ENCODE data around the gene POFUT2.

POFUT2 gene, protein sequence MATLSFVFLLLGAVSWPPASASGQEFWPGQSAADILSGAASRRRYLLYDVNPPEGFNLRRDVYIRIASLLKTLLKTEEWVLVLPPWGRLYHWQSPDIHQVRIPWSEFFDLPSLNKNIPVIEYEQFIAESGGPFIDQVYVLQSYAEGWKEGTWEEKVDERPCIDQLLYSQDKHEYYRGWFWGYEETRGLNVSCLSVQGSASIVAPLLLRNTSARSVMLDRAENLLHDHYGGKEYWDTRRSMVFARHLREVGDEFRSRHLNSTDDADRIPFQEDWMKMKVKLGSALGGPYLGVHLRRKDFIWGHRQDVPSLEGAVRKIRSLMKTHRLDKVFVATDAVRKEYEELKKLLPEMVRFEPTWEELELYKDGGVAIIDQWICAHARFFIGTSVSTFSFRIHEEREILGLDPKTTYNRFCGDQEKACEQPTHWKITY

DNA sequence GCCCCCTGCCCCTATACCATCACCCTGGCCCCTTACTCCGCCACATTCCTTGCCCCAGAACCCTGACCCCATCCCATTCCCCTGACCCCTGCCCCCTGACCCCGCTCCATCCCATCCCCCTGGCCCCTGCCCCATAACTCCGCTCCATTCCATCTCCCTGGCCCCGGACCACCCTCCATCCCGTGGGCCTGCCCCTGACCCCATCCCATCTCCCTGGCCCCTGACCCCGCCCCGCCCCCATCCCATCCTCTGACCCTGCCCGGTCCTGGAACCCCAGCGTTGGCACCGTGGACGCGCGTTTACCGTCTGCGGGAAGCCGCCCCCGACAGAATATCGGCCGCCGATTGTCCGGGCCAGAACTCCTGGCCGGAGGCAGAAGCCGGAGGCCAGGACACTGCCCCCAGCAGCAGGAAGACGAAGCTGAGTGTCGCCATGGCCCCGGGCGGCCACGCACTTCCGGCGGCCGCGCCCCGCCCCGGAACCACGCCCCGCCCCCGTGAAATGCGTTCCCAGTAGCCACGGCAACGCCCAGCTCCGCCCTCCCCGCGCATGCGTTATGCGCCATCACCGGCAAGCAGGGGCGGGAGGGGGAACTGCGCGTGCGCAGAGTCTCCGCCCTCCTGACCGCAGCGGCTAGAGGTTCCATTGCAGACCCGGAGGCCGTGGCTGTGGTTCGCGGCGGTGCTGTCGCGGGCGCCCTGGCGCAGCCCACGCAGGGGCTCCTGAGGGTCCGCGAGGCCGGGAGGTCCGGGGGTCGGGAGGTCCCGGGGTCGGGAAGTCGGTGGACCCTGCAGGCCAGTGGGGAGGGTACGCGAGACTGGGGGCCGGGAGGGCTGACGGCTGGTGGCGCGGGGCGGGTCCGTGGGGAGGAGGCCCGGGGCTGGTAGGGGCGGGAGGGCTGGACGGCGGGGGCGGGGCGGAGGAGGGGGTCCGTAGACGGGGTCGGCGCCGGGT is at the start of gene POFUT2:
TSS of gene POFUT2 (minus strand) at position 458 of the 954 bp plus-strand sequence. CDS start at position 434, 24 bp downstream.
- peak; percentile 77 for TF ChIP-seq ZBTB7A (IDR thresholded peaks at IDR 0.05; ENCODE audit: low read depth)
- TF ChIP-seq CREB1 (IDR thresholded peaks at IDR 0.05; ENCODE audit: low read depth), result peak; percentile 65
- no peak for TF ChIP-seq TEAD4 (IDR thresholded peaks at IDR 0.05)
- peak; percentile 53; the same call in 1 of the 2 replicates for TF ChIP-seq TCF12 (IDR thresholded peaks at IDR 0.05; ENCODE audit: low read depth)
- TF ChIP-seq YY1 (IDR thresholded peaks at IDR 0.05; ENCODE audit: low read depth), result peak; percentile 85
- TF ChIP-seq EGR1 (IDR thresholded peaks at IDR 0.05), result peak; percentile 80
- TF ChIP-seq, protein P1, sequence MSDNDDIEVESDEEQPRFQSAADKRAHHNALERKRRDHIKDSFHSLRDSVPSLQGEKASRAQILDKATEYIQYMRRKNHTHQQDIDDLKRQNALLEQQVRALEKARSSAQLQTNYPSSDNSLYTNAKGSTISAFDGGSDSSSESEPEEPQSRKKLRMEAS (IDR thresholded peaks at IDR 0.05), result peak; percentile 57; the same call in 1 of the 2 replicates
- TF ChIP-seq CEBPB (IDR thresholded peaks at IDR 0.05), result no peak
- TF ChIP-seq TAF1 (IDR thresholded peaks at IDR 0.05; ENCODE audit: low read depth), result peak; percentile 86

DNA sequence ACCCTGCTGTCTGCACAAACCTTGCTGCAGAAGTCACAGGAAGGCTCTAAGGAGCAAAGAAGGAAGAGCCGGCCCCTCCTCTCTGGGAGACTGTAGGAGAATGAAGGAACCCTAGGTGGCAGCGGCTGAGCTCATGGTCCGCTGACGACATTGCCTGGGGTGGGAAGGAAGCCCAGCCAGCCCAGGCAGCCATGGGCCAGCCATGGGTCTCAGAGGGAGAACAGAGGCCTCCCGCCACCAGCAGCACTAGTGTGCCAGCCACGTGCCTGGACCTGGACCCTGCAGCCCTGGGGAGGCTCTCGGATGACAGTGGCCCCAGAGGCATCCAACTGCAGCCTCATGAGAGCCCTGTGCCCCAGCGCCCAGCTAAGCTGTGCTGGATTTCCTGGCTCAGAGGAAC is 49.2 kb upstream of the POFUT2 start:
- TF ChIP-seq CREB1 (IDR thresholded peaks at IDR 0.05; ENCODE audit: low read depth), result no peak
- TF ChIP-seq, protein P1 (IDR thresholded peaks at IDR 0.05), result peak; percentile 40

DNA sequence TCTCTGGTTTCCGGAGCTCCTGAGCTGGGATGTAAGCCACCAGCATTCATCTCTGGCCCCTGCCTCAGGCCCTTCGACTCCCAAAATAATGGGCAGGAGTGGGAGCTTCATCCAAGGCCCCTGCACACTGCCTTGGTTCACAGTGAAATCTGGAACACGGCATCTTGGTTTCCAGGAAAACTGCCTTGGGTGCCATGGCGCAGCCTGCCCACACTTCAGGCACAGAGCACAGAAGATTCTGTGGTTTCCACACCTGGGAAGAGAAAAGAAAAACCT is 48.8 kb upstream of the POFUT2 start:
- TF ChIP-seq EP300 (IDR thresholded peaks at IDR 0.05; ENCODE audit: borderline replicate concordance), result no peak
- TF ChIP-seq TAF1 (IDR thresholded peaks at IDR 0.05; ENCODE audit: low read depth), result no peak
- TF ChIP-seq NFIC (IDR thresholded peaks at IDR 0.05), result no peak
- TF ChIP-seq EGR1 (IDR thresholded peaks at IDR 0.05), result no peak
- TF ChIP-seq TEAD4 (IDR thresholded peaks at IDR 0.05), result no peak
- TF ChIP-seq YY1 (IDR thresholded peaks at IDR 0.05; ENCODE audit: low read depth), result no peak
- TF ChIP-seq CEBPB (IDR thresholded peaks at IDR 0.05), result no peak

DNA sequence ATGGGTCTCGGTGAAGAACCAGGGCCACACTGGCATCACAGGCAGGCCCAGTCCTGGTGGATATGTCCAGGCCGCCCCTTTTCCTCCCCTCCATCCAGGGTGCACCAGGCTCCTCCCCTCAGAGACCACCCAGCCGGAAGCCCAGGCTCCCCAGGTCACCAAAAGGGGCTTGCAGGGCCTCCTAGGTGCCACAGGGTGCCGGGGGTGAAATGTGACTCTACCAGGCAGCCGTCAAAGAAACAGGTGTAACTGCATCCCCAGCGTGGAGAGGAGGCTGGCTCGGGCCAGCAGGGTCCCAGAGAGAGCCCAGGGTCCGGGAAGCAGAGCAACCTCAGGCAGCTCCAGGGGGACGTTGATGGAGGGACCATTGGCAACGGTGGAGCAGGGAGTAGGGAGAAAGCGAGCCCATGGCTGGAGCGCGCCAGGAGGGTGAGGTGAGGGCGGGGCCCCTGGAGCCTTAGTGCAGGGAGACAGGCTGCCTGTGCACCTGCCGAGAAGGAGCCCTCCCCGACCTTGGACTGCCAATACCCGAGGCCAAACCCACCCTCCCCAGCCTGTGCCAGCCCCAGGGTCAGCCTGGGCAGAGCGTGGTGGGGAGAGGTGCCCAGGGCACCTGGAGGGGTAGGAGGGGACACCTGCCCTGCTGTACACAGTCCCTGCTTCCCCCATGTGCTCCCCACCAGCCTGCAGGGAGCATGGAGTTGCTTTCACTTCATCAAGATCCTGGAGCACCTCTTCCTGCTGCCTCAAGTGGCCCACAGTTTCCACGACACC is 48.3 kb upstream of the POFUT2 start:
- TF ChIP-seq EGR1 (IDR thresholded peaks at IDR 0.05), result no peak

DNA sequence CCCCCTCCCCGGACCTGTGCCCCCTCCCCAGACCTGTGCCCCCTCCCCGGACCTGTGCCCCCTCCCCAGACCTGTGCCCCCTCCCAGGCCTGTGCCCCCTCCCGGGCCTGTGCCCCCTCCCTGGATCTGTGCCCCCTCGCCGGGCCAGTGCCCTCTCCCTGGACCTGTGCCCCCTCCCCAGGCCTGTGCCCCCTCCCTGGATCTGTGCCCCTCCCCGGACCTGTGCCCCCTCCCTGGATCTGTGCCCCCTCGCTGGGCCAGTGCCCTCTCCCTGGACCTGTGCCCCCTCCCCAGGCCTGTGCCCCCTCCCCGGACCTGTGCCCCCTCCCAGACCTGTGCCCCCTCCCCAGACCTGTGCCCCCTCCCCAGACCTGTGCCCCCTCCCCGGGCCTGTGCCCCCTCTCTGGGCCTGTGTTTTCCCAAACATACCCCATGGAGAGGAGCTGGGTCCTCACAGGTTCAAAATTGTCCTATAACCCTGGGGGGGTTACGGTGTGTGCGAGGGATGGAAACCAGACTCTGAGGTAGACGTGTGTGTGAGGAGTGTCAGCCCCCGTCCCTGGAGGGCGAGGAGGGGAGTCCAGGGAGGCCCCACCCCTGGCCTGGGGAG is 47.6 kb upstream of the POFUT2 start:
- TF ChIP-seq CEBPB (IDR thresholded peaks at IDR 0.05) (no peak), YY1 (IDR thresholded peaks at IDR 0.05; ENCODE audit: low read depth) (no peak), EGR1 (IDR thresholded peaks at IDR 0.05) (no peak), NFIC (IDR thresholded peaks at IDR 0.05) (no peak), TCF12 (IDR thresholded peaks at IDR 0.05; ENCODE audit: low read depth) (no peak), ZBTB7A (IDR thresholded peaks at IDR 0.05; ENCODE audit: low read depth) (no peak), RAD21 (IDR thresholded peaks at IDR 0.05; ENCODE audit: low read depth) (no peak), TEAD4 (IDR thresholded peaks at IDR 0.05) (no peak), EP300 (IDR thresholded peaks at IDR 0.05; ENCODE audit: borderline replicate concordance) (no peak)
- TF ChIP-seq, protein P2, sequence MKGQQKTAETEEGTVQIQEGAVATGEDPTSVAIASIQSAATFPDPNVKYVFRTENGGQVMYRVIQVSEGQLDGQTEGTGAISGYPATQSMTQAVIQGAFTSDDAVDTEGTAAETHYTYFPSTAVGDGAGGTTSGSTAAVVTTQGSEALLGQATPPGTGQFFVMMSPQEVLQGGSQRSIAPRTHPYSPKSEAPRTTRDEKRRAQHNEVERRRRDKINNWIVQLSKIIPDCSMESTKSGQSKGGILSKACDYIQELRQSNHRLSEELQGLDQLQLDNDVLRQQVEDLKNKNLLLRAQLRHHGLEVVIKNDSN (IDR thresholded peaks at IDR 0.05), result no peak
- TF ChIP-seq, protein P1 (IDR thresholded peaks at IDR 0.05), result no peak
- TF ChIP-seq, protein P3, sequence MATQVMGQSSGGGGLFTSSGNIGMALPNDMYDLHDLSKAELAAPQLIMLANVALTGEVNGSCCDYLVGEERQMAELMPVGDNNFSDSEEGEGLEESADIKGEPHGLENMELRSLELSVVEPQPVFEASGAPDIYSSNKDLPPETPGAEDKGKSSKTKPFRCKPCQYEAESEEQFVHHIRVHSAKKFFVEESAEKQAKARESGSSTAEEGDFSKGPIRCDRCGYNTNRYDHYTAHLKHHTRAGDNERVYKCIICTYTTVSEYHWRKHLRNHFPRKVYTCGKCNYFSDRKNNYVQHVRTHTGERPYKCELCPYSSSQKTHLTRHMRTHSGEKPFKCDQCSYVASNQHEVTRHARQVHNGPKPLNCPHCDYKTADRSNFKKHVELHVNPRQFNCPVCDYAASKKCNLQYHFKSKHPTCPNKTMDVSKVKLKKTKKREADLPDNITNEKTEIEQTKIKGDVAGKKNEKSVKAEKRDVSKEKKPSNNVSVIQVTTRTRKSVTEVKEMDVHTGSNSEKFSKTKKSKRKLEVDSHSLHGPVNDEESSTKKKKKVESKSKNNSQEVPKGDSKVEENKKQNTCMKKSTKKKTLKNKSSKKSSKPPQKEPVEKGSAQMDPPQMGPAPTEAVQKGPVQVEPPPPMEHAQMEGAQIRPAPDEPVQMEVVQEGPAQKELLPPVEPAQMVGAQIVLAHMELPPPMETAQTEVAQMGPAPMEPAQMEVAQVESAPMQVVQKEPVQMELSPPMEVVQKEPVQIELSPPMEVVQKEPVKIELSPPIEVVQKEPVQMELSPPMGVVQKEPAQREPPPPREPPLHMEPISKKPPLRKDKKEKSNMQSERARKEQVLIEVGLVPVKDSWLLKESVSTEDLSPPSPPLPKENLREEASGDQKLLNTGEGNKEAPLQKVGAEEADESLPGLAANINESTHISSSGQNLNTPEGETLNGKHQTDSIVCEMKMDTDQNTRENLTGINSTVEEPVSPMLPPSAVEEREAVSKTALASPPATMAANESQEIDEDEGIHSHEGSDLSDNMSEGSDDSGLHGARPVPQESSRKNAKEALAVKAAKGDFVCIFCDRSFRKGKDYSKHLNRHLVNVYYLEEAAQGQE (IDR thresholded peaks at IDR 0.05; ENCODE audit: low read depth), result no peak

DNA sequence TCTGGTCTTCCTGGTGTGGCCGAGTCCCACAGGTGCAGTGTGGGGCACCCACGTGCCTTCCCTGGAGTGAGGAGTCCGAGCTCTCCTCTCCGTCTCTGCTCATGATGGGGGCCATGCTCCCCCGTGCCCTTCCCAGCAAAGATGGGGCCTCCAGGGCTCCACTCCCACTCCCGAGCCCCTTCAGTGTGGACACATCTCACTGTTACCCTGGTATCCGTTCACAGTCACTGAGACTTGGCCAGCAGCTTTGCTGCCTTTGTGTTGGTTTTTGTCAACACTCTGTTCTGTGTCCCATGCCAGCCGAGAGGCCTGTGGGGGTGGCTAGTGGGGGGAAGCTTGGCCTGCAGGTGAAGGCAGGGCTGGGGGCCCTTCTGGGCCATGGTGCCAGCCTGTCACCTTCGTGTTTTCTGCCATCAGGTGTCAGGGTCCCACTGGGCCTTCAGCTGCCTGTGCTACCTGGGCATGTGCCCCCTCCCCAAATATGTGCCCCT is 46.9 kb upstream of the POFUT2 start:
- TF ChIP-seq, protein P1 (IDR thresholded peaks at IDR 0.05), result no peak
- no peak for TF ChIP-seq NFIC (IDR thresholded peaks at IDR 0.05)
- TF ChIP-seq, protein P3 (IDR thresholded peaks at IDR 0.05; ENCODE audit: low read depth), result no peak
- no peak for TF ChIP-seq CREB1 (IDR thresholded peaks at IDR 0.05; ENCODE audit: low read depth)
- TF ChIP-seq EP300 (IDR thresholded peaks at IDR 0.05; ENCODE audit: borderline replicate concordance), result no peak
- TF ChIP-seq, protein P2 (IDR thresholded peaks at IDR 0.05), result no peak
- TF ChIP-seq RAD21 (IDR thresholded peaks at IDR 0.05; ENCODE audit: low read depth), result no peak

Data from Ishikawa (cell line).